NCI-H1930 (cell line): ENCODE results near the gene TMCC2.

Experiments
- DNase-seq, 2 experiments: peaks; one replicate each; lab custom pipeline; 2025; lab: John Stamatoyannopoulos, UW

Gene TMCC2

DNA sequence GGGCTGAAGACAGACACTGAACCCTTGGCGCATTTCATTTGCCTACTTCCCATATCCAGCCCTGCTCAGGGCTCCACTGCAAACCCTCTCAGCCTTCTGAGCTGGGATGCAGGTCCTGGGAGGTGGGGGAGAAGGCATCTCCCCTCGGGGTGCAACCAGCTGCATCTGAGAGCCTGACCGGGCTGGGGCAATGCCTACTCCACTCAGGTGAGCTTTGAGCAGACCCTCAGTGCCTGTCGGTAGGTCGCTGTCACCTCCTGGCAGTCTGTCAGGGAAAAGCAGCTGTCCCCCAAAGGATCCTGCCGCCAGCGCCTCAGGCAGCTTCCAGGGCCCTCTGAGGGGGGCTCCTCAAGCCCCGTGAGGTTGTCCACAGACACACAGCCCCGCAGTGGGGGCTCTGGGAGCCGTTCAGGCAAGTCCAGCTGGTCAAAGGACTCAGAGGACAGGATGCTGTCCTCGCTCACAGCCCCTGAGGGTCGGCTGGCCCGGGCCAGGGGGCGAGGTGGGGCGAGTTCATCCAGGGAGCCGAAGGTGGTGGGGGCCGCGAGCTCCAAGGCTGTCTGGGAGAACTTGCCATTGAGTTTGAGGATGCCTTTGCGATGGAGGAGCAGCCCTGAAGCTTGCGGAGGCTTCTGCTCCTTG, 75.6 kb downstream of the TMCC2 start:
- DNase-seq, result no peak

DNA sequence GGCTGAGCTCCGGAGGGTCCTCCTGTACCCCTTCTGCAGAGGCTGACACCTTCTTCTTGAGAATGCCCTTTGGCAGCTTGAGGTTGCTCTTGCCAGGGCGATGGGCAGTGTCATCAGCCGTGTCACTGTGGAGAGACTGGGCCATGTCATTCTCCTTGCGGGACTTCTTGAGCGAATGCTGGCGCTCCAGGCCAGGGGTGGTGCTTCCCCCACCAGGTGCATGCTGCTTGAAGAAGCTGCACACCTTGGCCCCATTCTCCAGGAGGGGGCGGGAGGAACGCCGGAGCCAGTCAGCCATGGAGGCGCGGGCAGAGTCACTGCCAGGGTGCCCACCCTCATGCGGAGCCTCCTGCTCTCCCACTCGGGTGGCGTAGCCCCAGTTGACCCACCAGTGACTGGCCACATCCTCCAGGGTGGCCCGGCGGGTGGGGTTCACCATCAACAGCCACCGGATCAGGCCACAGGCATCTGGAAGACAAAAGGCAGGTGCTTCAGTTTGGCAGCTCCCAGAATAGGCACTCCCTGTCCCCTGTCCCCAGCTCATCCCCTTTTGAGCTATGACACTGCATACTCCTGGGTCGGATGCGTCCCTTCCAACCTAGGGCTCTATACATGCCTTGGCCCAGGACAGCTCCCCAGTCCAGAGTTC, 76.4 kb downstream of the TMCC2 start:
- no peak for DNase-seq

DNA sequence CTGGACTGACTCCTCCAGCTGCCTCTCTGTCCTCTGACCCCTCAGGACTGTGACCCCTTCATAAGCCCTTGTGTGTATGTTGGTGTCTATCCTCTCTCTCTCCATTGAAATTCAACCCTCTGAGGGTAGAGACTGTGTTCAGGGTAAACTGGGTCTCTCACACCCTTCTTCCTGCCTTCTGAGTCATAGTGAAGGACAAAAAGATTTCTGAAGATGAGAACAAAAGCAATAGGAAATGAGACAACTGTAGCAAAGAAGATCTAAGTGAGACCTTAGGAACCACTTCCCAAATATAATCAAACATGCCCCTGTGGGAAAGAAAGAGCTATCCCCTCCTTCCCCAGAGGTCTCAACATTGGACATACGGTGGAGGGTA, 76.9 kb downstream of the TMCC2 start:
- no peak for DNase-seq

DNA sequence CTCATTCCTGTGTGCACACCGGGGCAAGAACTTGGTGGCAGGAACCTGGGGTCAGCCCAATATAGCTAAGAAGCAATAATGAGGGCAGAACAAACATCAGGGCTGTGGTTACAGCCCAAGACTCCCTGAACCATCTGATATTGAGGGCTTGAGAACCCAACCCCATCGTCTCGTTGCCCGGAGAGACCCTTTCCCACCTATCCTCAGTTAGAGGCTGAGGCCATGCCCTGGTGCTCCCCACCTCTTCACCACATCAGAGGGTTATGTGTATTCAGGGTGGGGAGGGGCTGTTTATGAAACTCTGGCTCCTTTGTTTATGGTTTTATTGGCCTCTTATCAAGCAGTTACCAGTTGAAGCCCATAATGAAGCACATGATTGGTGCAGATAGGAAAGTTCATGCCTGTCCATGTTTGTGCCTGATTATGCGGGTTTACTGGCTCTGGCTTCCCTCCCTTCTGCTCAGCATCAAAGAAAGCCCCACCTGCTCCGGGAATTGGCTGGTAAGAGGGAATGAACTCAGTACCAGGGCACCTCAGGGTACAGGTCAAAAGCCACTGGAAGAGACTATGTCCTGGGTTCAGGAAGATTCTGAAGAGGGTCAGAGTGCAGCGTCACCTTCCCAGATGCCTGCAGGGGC, 79.3 kb downstream of the TMCC2 start:
- DNase-seq, result no peak

DNA sequence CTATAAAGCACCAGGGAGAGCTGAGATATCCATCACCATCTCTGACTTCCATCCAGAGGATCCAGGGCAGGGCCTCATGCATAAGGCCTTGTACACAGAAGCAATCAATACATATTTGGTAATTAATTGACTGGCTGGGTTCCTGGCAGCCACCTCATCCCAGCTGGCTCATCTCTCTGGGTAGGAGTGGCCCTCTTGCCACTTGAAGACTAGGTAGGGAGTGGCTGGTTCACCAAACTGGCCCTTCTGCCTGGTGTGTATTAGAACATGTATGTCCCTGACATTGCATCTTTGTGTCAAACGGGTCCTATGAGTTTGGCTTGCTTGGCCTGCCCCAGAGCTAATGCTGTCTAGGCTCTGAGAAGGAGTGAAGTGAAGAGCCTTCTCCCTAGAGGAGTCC, 82.0 kb downstream of the TMCC2 start:
- no peak for DNase-seq

DNA sequence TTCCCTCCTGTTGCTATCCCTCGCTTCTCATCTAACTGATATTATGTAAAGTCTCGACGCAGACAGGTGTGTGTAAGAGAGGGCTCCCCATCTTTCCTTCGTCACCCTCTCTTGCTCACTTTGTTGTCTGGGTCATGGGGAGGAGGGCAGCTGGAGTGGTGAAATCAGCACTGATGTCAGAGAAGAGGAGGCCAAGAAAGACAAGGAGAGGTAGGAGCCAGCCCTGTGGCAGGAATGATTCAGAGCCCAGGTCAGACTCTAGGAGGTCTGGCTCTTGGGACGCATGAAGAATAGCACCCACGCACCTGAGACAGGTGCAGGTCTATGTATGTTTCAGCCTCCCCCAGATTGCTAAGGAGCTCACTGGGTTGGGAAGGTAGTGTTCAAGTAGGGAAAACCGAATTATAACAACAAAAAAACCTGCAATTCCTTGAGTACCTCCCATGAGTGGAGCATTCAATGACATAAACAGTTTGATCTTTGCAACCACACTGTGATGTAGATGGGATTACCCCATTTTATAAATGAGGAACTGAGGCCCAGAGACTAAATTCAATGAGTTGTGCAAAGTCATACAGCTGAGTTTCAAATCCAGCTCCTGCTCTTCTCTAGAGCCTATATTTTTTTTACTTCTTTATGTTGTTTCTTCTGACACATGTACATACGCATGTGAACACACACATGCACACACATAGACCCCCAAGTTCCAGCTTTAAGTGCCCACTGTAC, 83.4 kb downstream of the TMCC2 start:
- DNase-seq, result no peak

DNA sequence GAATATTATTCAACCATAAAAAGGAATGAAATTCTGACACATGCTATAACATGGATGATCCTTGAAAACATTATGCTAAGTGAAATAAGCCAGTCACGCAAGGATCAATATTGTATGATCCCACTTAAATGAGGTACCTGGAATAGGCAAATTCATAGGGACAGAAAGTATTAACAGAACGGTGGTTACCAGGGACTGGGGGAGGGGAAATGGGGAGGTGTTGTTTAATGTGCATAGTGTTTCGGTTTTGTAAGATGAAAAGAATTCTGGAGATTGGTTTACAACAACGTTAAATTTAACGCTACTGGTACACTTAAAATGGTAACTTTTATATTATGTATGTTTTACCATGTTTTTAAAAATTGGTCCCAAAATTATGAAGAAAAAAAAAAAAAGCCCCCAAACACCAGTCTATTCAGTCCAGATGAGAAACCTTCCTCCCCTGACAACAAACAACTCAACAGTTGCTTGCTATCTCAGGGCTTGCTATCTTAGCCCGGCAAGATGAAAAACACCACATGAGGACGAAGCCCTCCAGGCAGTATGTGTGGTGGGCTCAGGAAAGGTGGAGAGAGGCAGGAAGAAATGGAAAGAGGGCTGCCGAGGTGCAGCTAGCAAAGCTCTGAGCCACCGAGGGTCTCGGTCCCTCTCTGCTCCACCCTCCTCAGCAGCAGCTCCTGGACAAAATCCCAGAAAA, 85.3 kb downstream of the TMCC2 start:
- DNase-seq, result no peak

DNA sequence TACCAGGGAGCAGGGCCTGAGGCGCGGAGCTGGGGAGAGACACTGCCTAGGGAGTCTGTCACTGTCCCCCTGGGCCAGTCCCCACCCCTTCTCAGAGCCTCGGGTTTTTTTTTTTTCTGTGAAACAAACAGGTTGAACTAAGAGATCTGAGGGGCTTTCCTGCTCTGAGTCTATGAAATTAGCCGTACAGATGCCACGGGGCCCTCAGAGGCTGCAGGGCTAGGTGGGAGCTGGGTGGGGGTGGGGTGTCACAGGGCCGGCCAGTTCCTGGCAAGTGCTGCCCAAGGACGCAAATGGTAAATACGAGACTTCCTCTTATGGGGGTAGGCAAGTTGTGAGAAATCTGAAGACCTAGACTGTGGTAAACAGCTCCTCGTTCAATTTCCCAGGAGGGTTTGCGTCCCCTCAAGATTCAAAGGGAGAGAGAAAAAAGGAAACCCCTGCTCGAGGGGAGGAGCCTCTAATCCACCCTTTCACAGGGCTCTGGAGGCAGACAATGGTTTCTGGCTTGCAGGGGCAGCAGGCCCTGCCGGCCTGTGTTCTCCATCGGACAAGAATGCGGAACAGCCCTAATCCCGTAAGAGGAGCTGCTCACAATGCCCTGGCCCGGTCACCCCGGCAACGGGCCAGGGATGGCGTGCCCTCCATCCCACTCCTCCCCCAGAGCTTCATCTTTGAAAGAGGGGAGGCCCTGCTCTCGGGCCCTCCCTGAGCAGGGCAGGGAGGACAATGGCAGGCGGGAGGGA, 86.0 kb downstream of the TMCC2 start:
- DNase-seq, result no peak

DNA sequence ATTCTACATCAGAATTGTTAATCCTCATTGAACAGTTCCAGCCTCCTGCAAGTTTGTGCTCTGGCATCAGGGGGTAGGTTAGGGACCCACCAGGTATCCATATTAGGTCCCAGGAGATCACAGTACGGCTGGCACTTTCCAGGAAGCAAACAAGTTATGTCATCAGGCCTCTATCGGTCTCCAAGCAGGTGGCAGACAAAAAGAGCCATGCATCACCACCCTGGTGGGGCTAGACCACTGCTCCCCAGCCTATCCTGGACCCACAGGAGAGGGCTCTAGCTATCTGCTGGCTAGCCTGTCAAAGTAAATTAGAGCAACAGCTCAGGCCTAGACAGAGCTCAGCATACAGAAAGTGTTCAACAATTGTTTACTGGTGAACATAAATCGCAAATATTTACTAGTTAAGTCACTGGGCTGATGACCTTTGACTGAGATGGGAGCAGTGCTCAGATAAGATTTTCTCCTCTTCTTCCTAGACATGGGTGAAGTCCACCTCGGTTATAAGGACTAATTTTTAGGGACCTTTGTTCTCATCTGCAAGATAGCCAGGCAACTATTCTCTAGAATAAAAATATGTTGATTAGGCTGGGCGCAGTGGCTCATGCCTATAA, 87.4 kb downstream of the TMCC2 start:
- no peak for DNase-seq

DNA sequence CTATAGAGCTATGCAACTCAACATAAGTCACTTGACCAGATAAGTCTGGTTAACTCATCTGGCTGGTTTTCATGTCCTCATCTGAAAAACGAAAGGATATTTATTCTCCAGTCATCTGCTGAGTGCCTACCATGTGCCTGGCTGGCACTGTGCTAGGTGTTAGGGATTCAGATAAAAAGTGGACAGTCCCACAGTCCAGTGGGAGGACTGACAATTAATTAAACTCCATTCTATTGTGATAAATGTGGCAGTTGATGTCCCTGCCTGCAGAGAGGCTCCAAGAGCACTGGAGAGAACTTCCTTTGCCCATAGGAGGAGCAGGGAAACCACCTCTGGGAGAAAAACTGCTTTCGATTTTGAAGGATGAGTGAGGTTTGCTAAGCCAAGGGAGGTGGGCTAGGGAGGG, 88.4 kb downstream of the TMCC2 start:
- no peak for DNase-seq

DNA sequence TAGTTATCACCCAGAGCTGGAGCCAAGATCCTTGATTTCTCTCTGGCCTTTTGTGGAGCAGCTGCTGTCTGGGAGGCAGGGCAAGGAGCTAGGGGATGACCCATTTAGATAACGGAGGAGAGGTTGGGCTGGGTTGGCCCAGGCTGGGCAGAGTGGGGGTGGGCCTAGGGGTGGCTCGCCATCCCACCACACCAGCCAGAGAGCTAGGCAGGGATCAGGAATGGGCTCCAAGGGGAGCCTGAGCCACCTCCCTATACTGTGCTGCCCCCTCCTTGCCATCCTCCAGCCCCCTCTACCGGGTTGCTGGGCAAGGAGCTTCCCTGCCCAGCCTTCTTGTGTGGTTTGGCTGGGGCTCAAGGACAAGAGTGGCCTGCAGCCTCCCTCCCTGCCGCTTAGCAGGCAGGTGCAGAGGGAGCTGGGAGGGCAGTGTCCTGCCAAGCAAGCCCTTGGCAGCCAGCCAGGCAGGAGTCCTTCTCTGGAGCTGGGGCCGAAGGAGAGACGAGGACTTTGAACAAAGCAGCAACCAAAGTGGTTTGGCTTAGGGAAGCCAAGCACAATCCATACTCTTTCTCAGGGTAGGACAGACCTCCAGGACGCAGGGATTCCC, 89.7 kb downstream of the TMCC2 start:
- DNase-seq, result no peak

DNA sequence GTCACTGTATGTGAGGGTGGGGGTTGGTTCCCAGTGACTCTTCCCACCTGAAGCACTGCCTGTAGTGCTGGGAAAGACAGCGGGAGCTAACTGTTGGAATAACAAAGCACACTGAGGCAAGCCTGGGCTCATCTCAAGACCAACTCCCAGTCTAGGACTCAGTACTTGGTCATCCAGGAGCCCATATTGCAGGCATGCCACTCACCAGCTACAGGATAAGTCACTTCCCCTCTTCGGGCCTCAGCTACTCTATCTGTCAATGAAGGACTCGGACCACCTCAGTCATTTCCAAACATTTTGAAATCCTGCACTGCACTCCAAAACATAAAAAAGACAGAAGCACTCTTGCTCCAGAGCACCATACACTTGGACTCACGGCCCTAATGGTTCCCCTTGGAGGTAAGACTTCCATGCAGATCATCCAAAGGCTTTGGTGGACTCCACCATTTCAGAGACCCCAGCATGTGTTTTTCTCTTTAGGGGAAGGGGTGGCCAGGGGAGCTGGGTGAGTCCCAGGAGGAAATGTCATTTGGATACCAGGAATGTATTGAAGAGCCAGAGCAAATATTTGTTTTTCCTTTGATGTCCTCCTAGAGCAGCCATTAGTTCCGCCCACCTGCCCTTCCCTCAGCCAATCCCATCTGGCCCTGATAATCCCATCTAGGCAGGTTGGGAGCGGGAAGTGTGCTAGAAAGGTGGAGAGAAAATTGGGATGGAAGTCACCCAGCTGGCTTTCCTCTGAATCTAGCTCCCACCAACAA, 90.7 kb downstream of the TMCC2 start:
- DNase-seq, result no peak

DNA sequence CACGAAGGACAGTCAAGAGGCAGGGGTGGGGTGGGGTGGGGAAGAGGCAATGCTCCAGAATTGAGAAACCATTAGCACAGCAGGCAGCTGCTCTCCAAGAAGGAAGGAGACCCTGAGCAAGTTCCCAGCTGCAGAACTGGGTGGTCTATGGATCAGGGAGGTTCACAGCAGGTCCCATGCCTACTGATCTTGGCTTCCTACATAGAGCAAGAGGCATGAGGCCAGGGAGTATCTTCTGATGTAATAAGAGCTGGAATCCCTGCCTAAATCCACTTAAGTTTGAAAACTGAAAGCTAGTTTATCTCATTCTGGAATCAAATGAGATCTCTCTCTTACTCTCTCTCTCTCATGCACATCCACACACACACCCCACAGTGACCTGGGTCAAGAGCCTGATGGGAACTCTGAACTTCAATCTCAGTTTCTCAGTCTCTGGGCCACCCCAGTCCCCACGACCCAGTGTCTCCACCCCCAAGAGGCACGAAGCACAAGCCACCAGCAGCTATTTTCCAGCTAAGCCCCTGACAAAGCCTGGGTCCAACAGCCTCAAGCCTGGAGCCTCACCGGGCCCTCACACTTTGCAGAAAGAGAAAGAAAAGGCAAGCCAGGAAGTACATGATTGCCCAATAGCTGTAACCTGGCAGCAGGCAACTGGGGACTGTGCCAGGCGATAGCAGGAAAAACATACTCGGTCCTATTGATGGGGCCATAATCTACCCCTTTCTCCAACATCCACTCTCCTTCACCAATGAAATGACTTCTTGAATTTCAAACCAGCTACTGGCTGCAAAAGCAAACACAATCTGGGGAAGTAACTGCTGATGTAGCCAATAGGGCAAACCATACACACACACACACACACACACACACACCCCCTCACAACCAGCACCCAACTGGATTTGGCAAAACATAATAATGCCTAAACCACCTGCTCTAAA, 91.6 kb downstream of the TMCC2 start:
- DNase-seq, result no peak

DNA sequence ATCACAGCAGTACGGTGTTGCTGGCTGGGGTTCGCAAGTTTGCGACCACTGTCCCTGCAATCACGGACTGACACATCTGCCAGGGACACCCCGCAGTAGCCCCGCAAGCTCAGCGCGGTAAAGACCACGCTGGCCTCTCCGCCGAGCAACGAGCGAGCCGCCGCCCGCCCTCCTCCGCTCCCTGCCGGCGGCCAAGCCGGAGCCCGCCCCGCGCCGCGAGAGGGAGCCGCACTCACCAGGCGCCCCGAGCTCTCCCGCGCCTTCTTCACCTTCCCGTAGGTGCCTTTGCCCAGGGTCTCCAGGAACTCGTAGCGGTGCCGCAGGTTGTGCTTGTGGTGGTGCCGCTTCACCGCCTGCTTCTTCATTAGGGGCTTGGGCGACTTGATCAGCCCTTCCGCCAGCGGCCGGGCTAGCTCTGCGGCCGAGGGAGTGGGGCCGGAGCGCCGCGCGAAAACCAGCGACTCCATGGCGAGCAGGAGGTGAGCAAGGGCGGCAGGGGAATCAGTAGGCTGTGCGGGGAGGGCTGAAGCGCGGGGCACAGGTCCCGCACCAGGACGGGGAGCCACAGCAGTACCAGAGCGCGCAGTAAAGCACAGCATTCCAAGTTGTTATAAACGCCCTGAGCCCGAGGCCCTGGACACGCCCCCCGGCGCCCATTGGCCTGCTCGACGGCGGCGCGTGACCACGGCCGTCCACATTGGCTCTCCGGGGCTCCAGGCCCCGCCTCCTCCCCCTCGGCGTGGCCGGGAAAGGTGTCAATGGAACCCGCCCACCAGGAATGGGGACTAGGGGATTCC, 93.6 kb downstream of the TMCC2 start, which contains the start of gene NUAK2:
TSS of gene NUAK2 (minus strand) at position 584 of the 797 bp plus-strand sequence. CDS start at position 467, 117 bp downstream.
- peak; percentile 77 to 86 for DNase-seq

DNA sequence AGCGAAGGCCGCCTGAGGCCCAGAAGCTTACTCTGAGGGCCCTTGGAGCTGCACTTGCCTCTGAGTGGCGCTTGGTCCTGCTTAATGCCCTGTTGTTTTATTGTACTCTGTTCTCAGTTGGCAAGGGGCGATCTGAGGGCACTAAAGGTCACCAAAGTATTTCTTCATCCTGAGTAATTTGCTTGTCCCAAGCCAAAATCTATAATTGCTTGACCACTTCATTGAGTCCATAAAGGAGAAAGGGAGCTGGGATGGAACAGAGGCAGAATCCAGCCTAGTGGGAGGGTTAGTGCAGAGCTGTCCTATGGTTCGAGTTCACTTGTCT, 94.2 kb downstream of the TMCC2 start:
- no peak for DNase-seq
